Activated naive CD4-positive, alpha-beta T cell treated with anti-CD3 and anti-CD28 coated beads for 36 hours (primary cell): ENCODE data around the gene SPRING1. TPM values are rescaled to one million over a fixed set of nuclear protein-coding genes. Genes with fewer than 3 reads are reported as not detected.

Source experiments
- CTCF ChIA-PET: fragments of 350-600 bp; sonication (Branson Sonifier 250); formaldehyde crosslinking; loops from one replicate; lab custom pipeline; 2021; ENCODE audit warnings: antibody characterized with exemption; lab: Charles Lee
- DNase-seq: peaks from one replicate; pipeline ENCODE4 v3.0.0-alpha.2; 2020
- H3K27ac Mint-ChIP-seq: one replicate; pipeline ENCODE4 v1.8.0; 2021; ENCODE audit warnings: mild to moderate bottlenecking, mixed read lengths
- H3K27me3 Mint-ChIP-seq: one replicate; pipeline ENCODE4 v1.8.0; 2021; ENCODE audit warnings: low read depth, mixed read lengths
- H3K36me3 Mint-ChIP-seq: one replicate; pipeline ENCODE4 v1.8.0; 2021; ENCODE audit warnings: low read depth, mixed read lengths
- H3K4me1 Mint-ChIP-seq: one replicate; pipeline ENCODE4 v1.8.0; 2021; ENCODE audit warnings: low read depth, mixed read lengths
- H3K4me3 Mint-ChIP-seq: one replicate; pipeline ENCODE4 v1.8.0; 2021; ENCODE audit warnings: mild to moderate bottlenecking, moderate library complexity, mixed read lengths
- H3K9me3 Mint-ChIP-seq: one replicate; pipeline ENCODE4 v1.8.0; 2021; ENCODE audit warnings: mixed read lengths
- intact Hi-C: fragments of 100-400 bp; cut with micrococcal nuclease; formaldehyde crosslinking; loops from one replicate; pipeline ENCODE4 v1.15.1; 2023
- total RNA-seq, 2 experiments: library from RNA; stranded (reverse); gene quantifications; one replicate each; pipeline ENCODE4 v1.2.3, GENCODE V29; 2021

Gene SPRING1
- total RNA-seq, 2 experiments from 2014 or later, result 14.8 to 16.9 TPM

DNA sequence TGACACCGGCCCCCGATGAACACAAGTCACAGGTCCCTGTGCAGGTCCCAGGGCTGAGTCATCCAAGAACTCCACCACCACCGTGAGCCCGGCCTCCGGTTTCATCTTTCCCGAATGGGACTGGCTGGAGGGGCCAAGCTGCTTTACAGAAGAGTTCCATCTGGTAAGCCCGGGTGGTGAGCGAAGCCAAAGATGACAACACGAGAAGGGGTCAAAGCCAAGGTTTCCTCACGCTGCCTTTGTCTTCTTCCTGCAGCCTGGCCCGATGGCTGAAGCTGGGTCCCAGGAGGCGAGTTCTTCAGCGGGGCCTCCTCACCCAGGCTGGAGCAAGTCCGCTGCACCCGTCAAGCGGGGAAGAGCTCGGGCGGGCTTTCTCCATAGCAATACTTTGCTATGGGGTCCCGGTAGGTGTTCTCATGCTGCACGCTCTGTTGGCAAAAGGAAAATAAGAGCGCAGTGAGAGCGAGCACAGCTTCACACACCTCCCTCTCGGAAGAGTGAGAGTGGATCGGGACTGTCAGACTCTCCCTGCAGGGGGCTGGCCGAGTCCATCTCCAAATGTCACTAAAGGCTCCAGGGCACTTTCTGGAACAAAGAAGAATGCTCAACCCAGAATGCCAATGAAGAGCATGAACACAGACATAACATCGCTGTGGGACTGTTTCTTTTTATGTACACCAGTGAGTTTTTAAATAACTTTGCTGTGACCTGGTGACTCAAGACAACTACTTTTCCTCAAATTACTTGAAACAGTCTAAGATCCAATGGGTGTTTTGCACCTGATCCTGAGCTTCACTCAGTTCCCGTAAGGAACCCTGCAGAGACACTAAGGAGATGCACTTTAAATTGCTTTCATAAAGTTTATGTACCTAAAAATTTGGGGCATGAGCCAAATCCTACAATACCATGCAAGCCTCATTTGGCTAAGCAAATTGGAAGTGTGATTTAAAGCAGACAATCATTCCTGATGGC, 20.1 kb downstream of the SPRING1 start:
- H3K4me3 Mint-ChIP-seq, result no peak overlapping the region
- intact Hi-C loops, result no loop called here
- no peak for DNase-seq
- peaks cover 10% of the 10 kb centered on the region for H3K4me1 Mint-ChIP-seq
- H3K9me3 Mint-ChIP-seq, result no peaks in the 10 kb centered on the region
- no peak overlapping the region for H3K27ac Mint-ChIP-seq
- CTCF ChIA-PET, result interaction anchor here (0.5 to 3.1 kb wide), 2 partner anchors 8 to 582 kb away, joined by 3 to 15 read pairs; no protein-coding TSS in a partner anchor
- no peaks in the 10 kb centered on the region for H3K27me3 Mint-ChIP-seq
- H3K36me3 Mint-ChIP-seq, result peaks cover 12% of the 10 kb centered on the region

DNA sequence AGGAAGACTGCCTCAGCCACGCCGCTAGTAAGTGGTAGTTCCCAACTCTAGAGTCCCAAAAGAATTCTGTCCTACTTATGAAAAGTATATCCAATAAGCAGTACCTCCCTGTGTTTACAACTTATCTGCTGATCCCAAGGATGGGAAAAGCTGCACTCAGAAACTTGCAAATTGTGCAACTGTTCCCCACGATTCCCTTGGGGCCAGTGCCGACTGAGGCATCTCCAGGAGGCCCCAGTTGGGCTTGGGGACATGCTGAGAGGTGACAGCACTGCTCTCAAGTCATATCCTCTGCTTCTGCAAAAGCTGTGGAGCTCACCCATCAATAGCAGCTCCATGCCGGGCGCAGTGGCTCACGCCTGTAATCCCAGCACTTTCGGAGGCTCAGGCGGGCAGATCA, 23.7 kb downstream of the SPRING1 start:
- intact Hi-C loops, result no loop called here
- H3K36me3 Mint-ChIP-seq, result peaks cover 3% of the 10 kb centered on the region
- no peak overlapping the region for H3K4me3 Mint-ChIP-seq
- H3K4me1 Mint-ChIP-seq, result peaks cover 4% of the 10 kb centered on the region
- DNase-seq, result no peak
- H3K9me3 Mint-ChIP-seq, result no peaks in the 10 kb centered on the region
- no peak overlapping the region for H3K27ac Mint-ChIP-seq
- CTCF ChIA-PET, result no interaction called here
- H3K27me3 Mint-ChIP-seq, result no peaks in the 10 kb centered on the region

DNA sequence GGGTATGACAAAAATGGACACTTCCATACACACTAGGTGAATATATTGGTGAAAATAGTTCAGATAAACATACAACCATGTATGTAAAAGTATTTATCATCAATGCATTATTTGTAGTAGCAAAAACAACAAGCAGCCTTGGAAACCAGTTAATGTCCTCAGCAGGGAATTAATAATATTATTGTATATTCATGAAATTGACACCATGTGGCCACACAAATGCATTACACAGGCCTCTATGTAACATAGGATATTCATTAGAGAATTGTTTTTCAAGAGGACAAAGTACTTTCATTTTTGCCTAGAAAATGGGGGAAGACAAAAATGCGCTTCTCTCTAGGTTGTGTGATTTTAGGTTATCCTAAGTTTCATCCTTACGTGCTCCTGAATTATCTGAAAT, 24.3 kb downstream of the SPRING1 start:
- peaks cover 3% of the 10 kb centered on the region for H3K36me3 Mint-ChIP-seq
- intact Hi-C loops, result no loop called here
- H3K9me3 Mint-ChIP-seq, result no peaks in the 10 kb centered on the region
- no peak for DNase-seq
- CTCF ChIA-PET, result no interaction called here
- H3K27ac Mint-ChIP-seq, result no peak overlapping the region
- peaks cover 5% of the 10 kb centered on the region for H3K27me3 Mint-ChIP-seq
- no peak overlapping the region for H3K4me3 Mint-ChIP-seq
- H3K4me1 Mint-ChIP-seq, result peaks cover 6% of the 10 kb centered on the region

DNA sequence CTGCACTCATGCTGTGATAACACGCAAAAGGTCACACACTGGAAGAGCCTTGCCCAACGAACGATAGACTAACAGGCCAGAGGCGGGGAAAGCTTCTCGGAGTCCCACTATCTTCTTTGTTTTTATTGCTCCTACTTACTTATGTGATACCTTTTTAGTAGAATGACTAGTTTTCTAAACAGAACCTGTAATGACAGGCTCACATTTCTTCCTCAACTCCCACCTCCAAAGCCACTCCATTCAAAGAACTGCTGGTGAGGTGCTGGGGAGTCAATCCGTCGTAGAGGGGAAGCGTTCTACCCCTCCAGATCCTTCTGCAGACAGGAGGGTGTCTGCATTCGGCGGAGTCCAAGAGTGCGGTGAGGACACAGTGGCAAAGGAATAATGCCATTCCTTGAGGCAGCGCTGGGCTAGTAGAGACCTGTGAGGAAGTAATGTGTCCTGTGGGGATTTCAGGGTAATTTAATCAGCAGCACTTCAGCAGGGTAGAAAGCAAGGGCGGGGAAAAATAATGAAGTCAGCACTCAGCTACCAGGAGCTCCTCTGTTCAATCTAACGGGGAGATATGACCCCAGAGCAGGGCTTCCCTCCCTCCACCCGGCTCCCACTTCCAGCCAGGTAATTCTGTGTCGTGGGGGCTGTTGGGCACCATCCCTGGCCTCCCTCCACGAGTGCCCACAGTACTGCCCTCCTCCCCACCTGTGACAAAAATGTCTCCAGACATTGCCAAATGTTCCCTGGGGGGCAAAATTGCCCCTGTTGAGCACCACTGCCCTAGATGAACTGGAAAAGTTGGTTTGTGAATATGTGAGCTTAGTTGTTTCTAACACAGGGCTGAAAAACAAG, 25.2 kb downstream of the SPRING1 start:
- H3K4me1 Mint-ChIP-seq, result peaks cover 8% of the 10 kb centered on the region
- CTCF ChIA-PET, result interaction anchor here (0.6 kb wide), 1 partner anchor 21 kb away, joined by 3 read pairs; no protein-coding TSS in a partner anchor
- no peaks in the 10 kb centered on the region for H3K9me3 Mint-ChIP-seq

DNA sequence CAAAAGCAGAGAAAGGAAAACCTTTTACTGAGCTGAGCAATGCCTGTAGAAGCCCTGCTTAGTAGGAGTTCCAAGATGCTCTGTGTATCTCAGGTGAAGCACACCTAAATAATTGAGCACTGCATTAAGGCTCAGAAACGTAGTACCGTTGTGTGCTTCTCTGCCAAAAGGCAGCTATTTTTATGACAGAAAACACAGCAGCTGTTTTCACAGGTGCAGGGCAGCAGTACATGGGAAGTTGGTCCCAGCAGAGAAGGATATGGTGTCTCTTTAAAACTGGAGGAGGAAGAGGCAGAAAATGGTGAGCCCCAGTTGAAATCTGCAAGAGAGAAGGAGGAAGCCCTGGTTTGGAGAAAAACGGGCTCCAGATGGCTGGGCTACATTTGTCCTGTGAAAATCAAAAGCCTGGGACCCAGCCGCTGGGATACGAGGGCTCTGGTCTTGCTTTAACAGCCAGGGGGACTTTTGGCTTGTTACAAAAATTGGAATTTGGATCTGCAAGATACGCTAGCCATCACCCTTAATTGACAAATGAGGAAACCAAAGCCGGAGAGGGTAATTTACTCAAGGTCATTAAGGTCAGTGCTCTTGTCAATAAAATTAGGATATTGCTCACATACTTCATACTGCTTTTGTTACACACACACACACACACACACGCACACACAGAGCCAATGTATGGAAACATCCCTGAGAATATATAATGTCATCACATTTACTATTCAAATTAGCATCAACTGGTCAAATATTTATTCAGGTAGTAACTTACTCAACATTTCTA, 27.3 kb downstream of the SPRING1 start:
- intact Hi-C loops, result no loop called here
- Mint-ChIP-seq H3K9me3 (no peaks in the 10 kb centered on the region), H3K27ac (no peak overlapping the region), H3K27me3 (peaks cover 6% of the 10 kb centered on the region), H3K4me1 (peaks cover 8% of the 10 kb centered on the region), H3K36me3 (no peaks in the 10 kb centered on the region), H3K4me3 (no peak overlapping the region)
- CTCF ChIA-PET, result interaction anchor here (0.5 to 2.1 kb wide), 4 partner anchors 9 to 245 kb away, joined by 3 to 15 read pairs (median 3); no protein-coding TSS in a partner anchor
- DNase-seq, result no peak

More for the DNA sequence above, 25.2 kb downstream of the SPRING1 start:
- Mint-ChIP-seq H3K27ac (no peak overlapping the region), H3K4me3 (no peak overlapping the region), H3K27me3 (peaks cover 6% of the 10 kb centered on the region), H3K36me3 (peaks cover 3% of the 10 kb centered on the region)
- intact Hi-C loops, result no loop called here
- DNase-seq, result no peak

DNA sequence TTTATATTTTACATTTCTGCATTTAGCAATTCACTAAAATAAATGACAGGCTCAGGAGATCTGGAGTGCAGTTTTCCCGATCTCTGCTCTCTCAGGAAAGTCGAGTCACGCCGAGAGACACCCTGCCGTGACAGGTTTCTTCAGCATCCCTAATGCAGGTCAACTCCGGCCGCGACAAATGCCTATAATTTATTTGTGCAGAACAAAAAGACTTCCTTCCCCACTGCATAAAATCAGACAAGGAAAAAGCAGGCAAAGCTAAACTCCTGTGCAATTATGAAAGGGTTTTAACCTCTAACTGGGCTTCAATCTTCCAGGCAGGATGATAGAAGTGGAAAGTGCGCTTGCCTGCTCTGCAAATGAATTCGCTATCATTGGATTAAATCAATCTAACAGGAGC, 28.1 kb downstream of the SPRING1 start:
- Mint-ChIP-seq H3K4me3 (no peak overlapping the region), H3K27ac (no peak overlapping the region), H3K4me1 (peaks cover 8% of the 10 kb centered on the region), H3K36me3 (no peaks in the 10 kb centered on the region), H3K27me3 (peaks cover 6% of the 10 kb centered on the region), H3K9me3 (no peaks in the 10 kb centered on the region)
- no peak for DNase-seq
- intact Hi-C loops, result loop anchor here (5.0 kb wide), 3 partner anchors 567 to 712 kb away; no protein-coding TSS in a partner anchor
- CTCF ChIA-PET, result interaction anchor here (0.5 to 2.3 kb wide), 25 partner anchors 10 to 1147 kb away, joined by 3 to 15 read pairs (median 3); partner anchors contain the start of gene MAP1LC3B2

DNA sequence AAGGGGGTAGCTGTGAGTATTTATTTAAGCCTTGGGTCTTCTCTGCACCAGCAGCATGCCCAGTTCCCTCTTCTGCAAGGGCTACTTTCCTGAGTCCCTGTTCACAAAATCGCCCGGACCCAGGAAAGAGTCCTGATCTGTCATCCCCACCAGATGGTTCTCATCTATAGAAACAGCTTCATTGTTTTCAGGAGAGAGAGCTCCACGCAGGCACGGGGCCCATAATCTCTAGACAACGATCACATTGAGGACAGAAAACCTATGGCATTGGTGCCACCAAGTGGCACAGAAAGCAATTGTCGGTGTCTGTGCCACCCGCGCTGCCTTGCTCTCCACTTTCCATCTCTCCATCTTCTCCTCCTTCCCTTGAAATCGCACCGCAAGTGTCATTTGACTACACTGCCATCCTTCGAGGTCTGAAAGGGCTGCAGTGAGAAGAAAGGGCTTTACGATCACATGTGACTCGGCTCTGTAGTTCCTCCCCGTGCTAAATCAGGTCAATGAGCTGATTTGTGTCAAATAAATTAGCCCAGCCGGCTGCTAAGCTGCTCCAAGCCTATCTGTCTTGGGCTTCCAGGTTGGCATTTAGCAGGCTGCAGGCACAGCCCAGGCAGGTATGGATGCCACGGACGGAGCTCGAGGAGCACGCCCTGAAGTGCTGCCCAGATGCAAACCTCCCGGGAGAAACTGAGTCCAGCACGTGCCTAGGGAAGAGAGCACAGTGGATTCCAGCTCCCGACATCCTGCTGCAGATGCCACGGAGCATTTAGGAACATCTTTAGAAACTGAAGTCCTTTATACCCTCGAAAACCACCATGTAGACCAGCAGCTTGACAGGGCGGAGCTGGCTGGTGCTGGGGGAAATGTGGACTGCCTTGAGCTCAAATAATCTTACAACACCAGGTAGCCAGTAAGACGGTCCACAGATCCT, 28.8 kb downstream of the SPRING1 start:
- H3K27ac Mint-ChIP-seq, result no peak overlapping the region
- H3K4me1 Mint-ChIP-seq, result peaks cover 8% of the 10 kb centered on the region
- no peaks in the 10 kb centered on the region for H3K9me3 Mint-ChIP-seq
- CTCF ChIA-PET, result interaction anchor here (0.6 to 2.3 kb wide), 25 partner anchors 9 to 1147 kb away, joined by 3 to 15 read pairs (median 3); partner anchors contain the start of gene MAP1LC3B2
- H3K4me3 Mint-ChIP-seq, result peak overlapping the region; percentile 63
- H3K36me3 Mint-ChIP-seq, result no peaks in the 10 kb centered on the region
- H3K27me3 Mint-ChIP-seq, result peaks cover 6% of the 10 kb centered on the region
- peak; percentile 71 for DNase-seq
- intact Hi-C loops, result loop anchor here (5.0 kb wide), 3 partner anchors 567 to 712 kb away; no protein-coding TSS in a partner anchor

DNA sequence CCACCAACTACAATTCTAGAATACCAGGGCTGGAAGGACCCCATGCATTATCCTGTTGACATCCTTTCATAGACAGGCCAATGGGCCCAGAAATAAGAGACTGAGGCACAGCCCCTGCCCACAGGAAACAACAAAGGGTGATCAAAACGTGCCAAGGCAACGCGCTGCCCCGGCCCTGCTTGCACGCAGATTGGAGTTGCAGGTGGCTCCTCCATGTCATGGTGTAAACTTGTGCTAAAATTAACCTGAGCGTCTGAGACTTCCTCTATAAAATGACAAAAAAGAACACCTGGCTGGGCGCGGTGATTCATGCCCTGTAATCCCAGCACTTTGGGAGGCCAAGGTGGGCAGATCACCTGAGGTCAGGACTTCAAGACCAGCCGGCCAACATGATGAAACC, 30.1 kb downstream of the SPRING1 start:
- Mint-ChIP-seq H3K36me3 (no peaks in the 10 kb centered on the region), H3K4me1 (peaks cover 9% of the 10 kb centered on the region), H3K9me3 (no peaks in the 10 kb centered on the region), H3K27ac (no peak overlapping the region), H3K27me3 (peaks cover 8% of the 10 kb centered on the region), H3K4me3 (no peak overlapping the region)
- CTCF ChIA-PET, result interaction anchor here (0.6 to 2.3 kb wide), 3 partner anchors 22 to 413 kb away, joined by 3 to 8 read pairs (median 5); no protein-coding TSS in a partner anchor
- intact Hi-C loops, result loop anchor here (5.0 kb wide), 3 partner anchors 565 to 710 kb away; no protein-coding TSS in a partner anchor
- no peak for DNase-seq

DNA sequence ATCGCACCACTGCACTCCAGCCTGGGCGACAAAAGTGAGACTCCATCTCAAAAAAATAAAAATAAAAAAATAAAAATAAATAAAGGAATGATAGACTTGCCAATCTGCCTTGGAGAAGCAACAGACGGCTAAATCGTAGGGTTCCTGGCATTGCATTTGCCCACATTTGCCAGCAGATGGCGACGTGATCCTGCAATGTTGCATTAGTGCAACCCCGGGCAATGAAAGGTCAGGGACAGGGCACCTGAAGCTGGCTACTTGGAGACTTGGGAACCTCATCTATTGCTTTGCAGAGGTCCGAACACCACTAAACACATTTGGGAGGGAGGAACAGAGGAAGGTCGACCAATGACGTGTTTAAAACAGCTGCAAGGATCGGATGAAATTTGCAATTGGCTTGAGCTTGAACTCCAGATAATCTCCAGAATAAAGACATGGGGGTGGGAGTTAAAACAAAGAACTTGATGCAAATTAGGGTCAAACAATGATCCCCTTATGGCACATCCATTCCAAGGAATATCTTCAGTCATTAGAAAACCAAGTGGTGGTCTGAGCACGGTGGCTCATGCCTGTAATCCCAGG, 34.6 kb downstream of the SPRING1 start:
- peak; percentile 78 for DNase-seq
- Mint-ChIP-seq H3K36me3 (no peaks in the 10 kb centered on the region), H3K27me3 (peaks cover 2% of the 10 kb centered on the region), H3K9me3 (no peaks in the 10 kb centered on the region), H3K4me1 (peaks cover 2% of the 10 kb centered on the region), H3K4me3 (no peak overlapping the region), H3K27ac (no peak overlapping the region)
- CTCF ChIA-PET, result interaction anchor here (0.6 to 1.9 kb wide), 26 partner anchors 12 to 523 kb away, joined by 3 to 6 read pairs (median 4); no protein-coding TSS in a partner anchor
- intact Hi-C loops, result loop anchor here (1.0 to 5.0 kb wide), 6 partner anchors 179 to 1134 kb away; no protein-coding TSS in a partner anchor

DNA sequence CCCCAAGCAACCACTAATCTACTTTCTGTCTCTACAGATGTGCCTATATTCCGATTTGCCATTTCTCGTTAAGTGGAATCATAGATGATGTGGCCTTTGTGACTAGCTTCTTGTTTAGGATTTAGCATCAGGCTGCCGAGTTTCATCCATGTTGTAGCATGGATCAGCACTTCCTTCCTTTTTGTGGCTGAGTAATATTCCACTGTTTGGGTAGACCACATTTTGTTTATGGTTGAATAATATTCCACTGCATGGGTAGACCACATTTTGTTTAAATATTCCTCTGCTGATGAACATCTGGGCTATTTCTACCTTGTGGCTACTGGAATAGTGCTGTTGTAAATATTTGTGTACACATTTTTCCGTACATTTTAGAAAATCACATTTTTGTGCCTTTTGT, 36.4 kb downstream of the SPRING1 start:
- intact Hi-C loops, result loop anchor here (5.0 kb wide), 2 partner anchors 431 to 1136 kb away; no protein-coding TSS in a partner anchor
- H3K27ac Mint-ChIP-seq, result no peak overlapping the region
- H3K4me3 Mint-ChIP-seq, result no peak overlapping the region
- no peak for DNase-seq
- no peaks in the 10 kb centered on the region for H3K36me3 Mint-ChIP-seq
- CTCF ChIA-PET, result interaction anchor here (0.6 to 3.5 kb wide), 5 partner anchors 8 to 143 kb away, joined by 3 to 14 read pairs (median 3); no protein-coding TSS in a partner anchor
- H3K9me3 Mint-ChIP-seq, result no peaks in the 10 kb centered on the region
- H3K27me3 Mint-ChIP-seq, result peaks cover 2% of the 10 kb centered on the region
- H3K4me1 Mint-ChIP-seq, result peaks cover 2% of the 10 kb centered on the region
